Gastrocnemius medialis (tissue), 4 donors: ENCODE results near the gene ZNF384. TPM values are rescaled to one million over a fixed set of nuclear protein-coding genes. Genes with fewer than 3 reads are reported as not detected.

Experiments
- ATAC-seq, 2 donors: fragments of 150-250 bp; one replicate each; pipeline ENCODE4 v1.9.1; 2016
- DNase-seq, 2 donors: peaks; one replicate each; pipeline ENCODE4 v3.0.0-alpha.2; 2019
- H3K27ac ChIP-seq, 4 donors: fragments of 200-600 bp; sonication (generic); 1 replicate in 1 of 4; 2 replicates in 3 of 4; pipeline ENCODE4 v1.5.1; 2016 to 2018; ENCODE audit warnings: mild to moderate bottlenecking in 2 of 4, moderate library complexity in 1 of 4
- H3K27me3 ChIP-seq, 3 donors: fragments of 200-600 bp; sonication (generic) in 2 of 3; 1 replicate in 1 of 3; 2 replicates in 2 of 3; pipeline versions ENCODE4 v1.5.1 to v1.6.0; 2016 to 2019; ENCODE audit warnings: mild to moderate bottlenecking in 1 of 3, moderate library complexity in 1 of 3
- H3K36me3 ChIP-seq, 2 donors: fragments of 200-600 bp; sonication (generic) in 1 of 2; one replicate each; pipeline ENCODE4 v1.5.1; 2017 to 2018
- H3K4me1 ChIP-seq, 2 donors: fragments of 200-600 bp; sonication (generic) in 1 of 2; one replicate each; pipeline ENCODE4 v1.5.1; 2016 to 2017; ENCODE audit warnings: mild to moderate bottlenecking in 2 of 2
- H3K4me3 ChIP-seq, 4 donors: fragments of 200-600 bp; sonication (generic) in 3 of 4; 1 replicate in 1 of 4; 2 replicates in 3 of 4; pipeline ENCODE4 v1.5.1; 2016 to 2019; ENCODE audit warnings: mild to moderate bottlenecking in 2 of 4
- H3K9me3 ChIP-seq, 3 donors: fragments of 200-600 bp; sonication (generic) in 2 of 3; 1 replicate in 1 of 3; 2 replicates in 2 of 3; pipeline ENCODE4 v1.5.1; 2016 to 2019
- POLR2A ChIP-seq, 2 donors: fragments of 450-650 bp; IDR thresholded peaks; one replicate each; pipeline ENCODE4 v1.6.1; 2017; ENCODE audit warnings: antibody characterized with exemption in 2 of 2, mild to moderate bottlenecking in 2 of 2, moderate library complexity in 2 of 2
- in situ Hi-C, 4 donors: fragments of 200-750 bp; cut with MboI; loops; one replicate each; pipeline versions ENCODE4 v1.15.0 to v1.8.0; 2017; ENCODE audit warnings: low sequenced_read_pairs in 4 of 4
- intact Hi-C: fragments of 100-400 bp; cut with DNase I; formaldehyde crosslinking; loops from one replicate; pipeline ENCODE4 v1.15.1; 2023; ENCODE audit warnings: low total_unique reads
- total RNA-seq, 4 donors: library from RNA; depleted of rRNA; stranded (reverse); fragments of >200 nt; gene quantifications; one replicate each; pipeline versions ENCODE4 v1.1.0 to v1.2.3, GENCODE V29; 2016
- TF ChIP-seq, protein P1 (sequence below), 5 experiments: fragments of 450-650 bp in 3 of 5; fragments of 200-600 bp in 2 of 5; sonication (generic) in 2 of 5; IDR thresholded peaks in 4 of 5; conservative IDR thresholded peaks in 1 of 5; 1 replicate in 4 of 5; 2 replicates in 1 of 5; pipeline ENCODE4 v1.5.1; 2016 to 2019; ENCODE audit warnings: antibody characterized with exemption in 5 of 5, mild to moderate bottlenecking in 3 of 5, moderate library complexity in 3 of 5

The ZNF384 gene
- total RNA-seq, 4 donors from 2014 or later = 22.4 to 35.3 (median 27.9) TPM

DNA sequence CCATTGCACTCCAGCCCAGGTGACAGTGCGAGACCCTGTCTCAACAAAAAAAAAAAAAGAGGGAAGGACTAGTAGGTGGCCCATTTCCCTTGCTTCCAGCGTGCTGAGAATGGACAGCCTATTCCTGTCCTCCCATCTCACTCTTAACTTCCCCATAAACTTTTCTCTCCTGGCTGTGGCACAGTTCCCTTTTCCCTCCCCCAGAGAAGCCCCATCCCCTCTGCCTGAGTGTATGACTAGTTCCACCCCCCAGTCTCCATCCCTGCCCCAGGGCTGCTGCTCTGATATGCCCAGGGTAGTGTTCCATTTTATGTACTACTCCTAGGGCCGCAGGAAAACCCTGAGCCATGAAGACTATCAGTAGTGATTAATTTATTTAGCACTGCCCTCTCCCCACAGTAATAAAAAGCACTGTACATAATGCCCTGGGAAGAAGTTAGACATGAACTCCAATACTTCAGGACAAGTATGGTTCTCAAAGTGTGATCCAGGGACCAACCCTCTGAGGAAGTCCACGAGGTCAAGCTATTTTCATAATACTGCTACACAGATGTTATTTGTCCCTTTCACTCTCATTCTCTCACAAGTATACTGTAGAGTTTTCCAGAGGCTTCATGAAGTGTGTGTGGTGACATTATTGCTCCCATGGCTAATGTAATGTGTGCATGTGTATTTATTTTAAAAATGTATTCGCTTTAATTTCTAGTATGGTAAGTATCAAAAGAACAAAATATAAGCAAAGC is 70.5 kb downstream of the ZNF384 start:
- no peak for ATAC-seq
- in situ Hi-C loops = no loop called here
- no peak for DNase-seq
- H3K4me1 ChIP-seq = peaks cover 4 to 5% of the 10 kb centered on the region in 2 donors
- intact Hi-C loops = no loop called here
- H3K36me3 ChIP-seq = no peaks in the 10 kb centered on the region
- no peak for TF ChIP-seq POLR2A (IDR thresholded peaks at IDR 0.05)
- TF ChIP-seq, protein P1, sequence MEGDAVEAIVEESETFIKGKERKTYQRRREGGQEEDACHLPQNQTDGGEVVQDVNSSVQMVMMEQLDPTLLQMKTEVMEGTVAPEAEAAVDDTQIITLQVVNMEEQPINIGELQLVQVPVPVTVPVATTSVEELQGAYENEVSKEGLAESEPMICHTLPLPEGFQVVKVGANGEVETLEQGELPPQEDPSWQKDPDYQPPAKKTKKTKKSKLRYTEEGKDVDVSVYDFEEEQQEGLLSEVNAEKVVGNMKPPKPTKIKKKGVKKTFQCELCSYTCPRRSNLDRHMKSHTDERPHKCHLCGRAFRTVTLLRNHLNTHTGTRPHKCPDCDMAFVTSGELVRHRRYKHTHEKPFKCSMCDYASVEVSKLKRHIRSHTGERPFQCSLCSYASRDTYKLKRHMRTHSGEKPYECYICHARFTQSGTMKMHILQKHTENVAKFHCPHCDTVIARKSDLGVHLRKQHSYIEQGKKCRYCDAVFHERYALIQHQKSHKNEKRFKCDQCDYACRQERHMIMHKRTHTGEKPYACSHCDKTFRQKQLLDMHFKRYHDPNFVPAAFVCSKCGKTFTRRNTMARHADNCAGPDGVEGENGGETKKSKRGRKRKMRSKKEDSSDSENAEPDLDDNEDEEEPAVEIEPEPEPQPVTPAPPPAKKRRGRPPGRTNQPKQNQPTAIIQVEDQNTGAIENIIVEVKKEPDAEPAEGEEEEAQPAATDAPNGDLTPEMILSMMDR (IDR thresholded peaks at IDR 0.05 in 4 of 5, conservative IDR thresholded peaks at IDR 0.05 in 1 of 5) = no peak
- no peaks in the 10 kb centered on the region for H3K9me3 ChIP-seq
- H3K4me3 ChIP-seq = no peak overlapping the region
- H3K27me3 ChIP-seq = peaks cover 0 to 11% (median 11%) of the 10 kb centered on the region in 3 donors
- no peak overlapping the region for H3K27ac ChIP-seq

Other genes starting within 250 kb of the ZNF384 start
- under 1 TPM in 1 of 4 donors, not detected in 3; 0.55 TPM for gene CD27, start 244.4 kb downstream of the ZNF384 start, total RNA-seq
- 1 to 10 TPM; 3.8 to 8.6 (median 5.8) TPM for gene TAPBPL, start 237.3 kb downstream of the ZNF384 start, total RNA-seq
- gene VAMP1, start 218.7 kb downstream of the ZNF384 start, total RNA-seq = 1 to 10 TPM; 1.1 to 2.0 (median 1.4) TPM
- 100 to 1,000 TPM in 3 of 4 donors, 10 to 100 TPM in 1; 76.6 to 147 (median 124) TPM for gene MRPL51, start 196.1 kb downstream of the ZNF384 start, total RNA-seq
- 100 to 1,000 TPM in 1 of 4 donors, 10 to 100 TPM in 3; 12.3 to 250 (median 13.3) TPM for gene NCAPD2, start 195.3 kb downstream of the ZNF384 start, total RNA-seq
- gene GAPDH, start 154.9 kb downstream of the ZNF384 start, total RNA-seq = over 10,000 TPM; 11,241 to 15,891 (median 13,472) TPM
- gene IFFO1, start 133.3 kb downstream of the ZNF384 start, total RNA-seq = 10 to 100 TPM in 1 of 4 donors, 1 to 10 TPM in 3; 6.8 to 10.5 (median 8.3) TPM
- 10 to 100 TPM; 25.7 to 63.3 (median 45.3) TPM for gene NOP2, start 121.1 kb downstream of the ZNF384 start, total RNA-seq
- gene CHD4, start 82.0 kb downstream of the ZNF384 start, total RNA-seq = 100 to 1,000 TPM; 128 to 173 (median 148) TPM
- under 1 TPM; 0.17 to 0.75 (median 0.47) TPM for gene LPAR5, start 53.4 kb downstream of the ZNF384 start, total RNA-seq
- gene ACRBP, start 41.9 kb downstream of the ZNF384 start, total RNA-seq = under 1 TPM in 3 of 4 donors, not detected in 1; 0.27 to 0.71 (median 0.65) TPM
- gene ING4, start 26.3 kb downstream of the ZNF384 start, total RNA-seq = 10 to 100 TPM; 12.8 to 28.9 (median 19.7) TPM
- not detected for gene PIANP, start 11.4 kb upstream of the ZNF384 start, total RNA-seq
- 100 to 1,000 TPM in 2 of 4 donors, 10 to 100 TPM in 2; 82.0 to 132 (median 99.0) TPM for gene COPS7A, start 34.7 kb upstream of the ZNF384 start, total RNA-seq
- 100 to 1,000 TPM; 105 to 181 (median 165) TPM for gene MLF2, start 63.8 kb upstream of the ZNF384 start, total RNA-seq
- gene PTMS, start 77.0 kb upstream of the ZNF384 start, total RNA-seq = 10 to 100 TPM; 15.0 to 40.4 (median 31.5) TPM
- not detected for gene LAG3, start 83.1 kb upstream of the ZNF384 start, total RNA-seq
- 10 to 100 TPM in 1 of 4 donors, 1 to 10 TPM in 3; 1.8 to 12.9 (median 3.8) TPM for gene CD4, start 100.2 kb upstream of the ZNF384 start, total RNA-seq
- under 1 TPM in 3 of 4 donors, not detected in 1; 0.16 to 0.31 (median 0.20) TPM for gene GPR162, start 132.4 kb upstream of the ZNF384 start, total RNA-seq
- 1 to 10 TPM in 3 of 4 donors, under 1 TPM in 1; 0.66 to 4.7 (median 1.5) TPM for gene P3H3, start 139.0 kb upstream of the ZNF384 start, total RNA-seq
- gene GNB3, start 151.6 kb upstream of the ZNF384 start, total RNA-seq = not detected
- gene CDCA3, start 161.9 kb upstream of the ZNF384 start, total RNA-seq = 1 to 10 TPM in 1 of 4 donors, under 1 TPM in 3; 0.25 to 4.4 (median 0.65) TPM
- 100 to 1,000 TPM in 1 of 4 donors, 10 to 100 TPM in 3; 66.4 to 120 (median 74.1) TPM for gene USP5, start 162.8 kb upstream of the ZNF384 start, total RNA-seq
- gene TPI1, start 178.2 kb upstream of the ZNF384 start, total RNA-seq = 100 to 1,000 TPM; 500 to 741 (median 604) TPM
- gene SPSB2, start 183.9 kb upstream of the ZNF384 start, total RNA-seq = 10 to 100 TPM in 1 of 4 donors, 1 to 10 TPM in 3; 4.6 to 10.0 (median 5.0) TPM
- gene LRRC23, start 215.4 kb upstream of the ZNF384 start, total RNA-seq = 10 to 100 TPM in 2 of 4 donors, 1 to 10 TPM in 2; 6.5 to 14.0 (median 11.0) TPM
- gene ENO2, start 225.2 kb upstream of the ZNF384 start, total RNA-seq = 1 to 10 TPM in 3 of 4 donors, under 1 TPM in 1; 0.97 to 6.2 (median 1.8) TPM
- gene ATN1, start 238.6 kb upstream of the ZNF384 start, total RNA-seq = 10 to 100 TPM; 11.5 to 31.5 (median 26.5) TPM